Thymus (tissue), 2 donors: ENCODE results near the gene HOMEZ. TPM values are rescaled to one million over a fixed set of nuclear protein-coding genes. Genes with fewer than 3 reads are reported as not detected.

ENCODE experiments used
- polyA plus RNA-seq: library from polyadenylated mRNA; stranded (reverse); fragments of 200-250 nt; gene quantifications from one replicate; pipeline ENCODE4 v1.2.3, GENCODE V29; 2013
- total RNA-seq: library from RNA; stranded (reverse); fragments of 120-200 nt; gene quantifications from one replicate; pipeline ENCODE4 v1.2.4, GENCODE V29; 2013
- donor health status: healthy.

Gene HOMEZ
- total and polyA plus RNA-seq, 2 donors = 10.2 to 10.6 TPM

Other genes starting within 250 kb of the HOMEZ start
- gene PSMB11, start 243.9 kb downstream of the HOMEZ start, total RNA-seq = 48.7 TPM
- gene PSMB11, start 243.9 kb downstream of the HOMEZ start, polyA plus RNA-seq = 0.62 TPM
- gene CDH24, start 228.6 kb downstream of the HOMEZ start, total RNA-seq = 2.8 TPM
- gene CDH24, start 228.6 kb downstream of the HOMEZ start, polyA plus RNA-seq = 7.0 TPM
- gene ACIN1, start 191.0 kb downstream of the HOMEZ start, total RNA-seq = 75.6 TPM
- 123 TPM for gene ACIN1, start 191.0 kb downstream of the HOMEZ start, polyA plus RNA-seq
- gene C14orf119, start 190.6 kb downstream of the HOMEZ start, total RNA-seq = 52.9 TPM
- gene C14orf119, start 190.6 kb downstream of the HOMEZ start, polyA plus RNA-seq = 43.6 TPM
- 0.05 TPM for gene CIROP, start 181.1 kb downstream of the HOMEZ start, total RNA-seq
- gene CIROP, start 181.1 kb downstream of the HOMEZ start, polyA plus RNA-seq = 0.07 TPM
- gene CEBPE, start 166.9 kb downstream of the HOMEZ start, total RNA-seq = 2.5 TPM
- 0.87 TPM for gene CEBPE, start 166.9 kb downstream of the HOMEZ start, polyA plus RNA-seq
- 3.2 TPM for gene SLC7A8, start 102.5 kb downstream of the HOMEZ start, total RNA-seq
- gene SLC7A8, start 102.5 kb downstream of the HOMEZ start, polyA plus RNA-seq = 15.0 TPM
- gene RNF212B, start 48.2 kb downstream of the HOMEZ start, total RNA-seq = 0.05 TPM
- gene RNF212B, start 48.2 kb downstream of the HOMEZ start, polyA plus RNA-seq = 0.07 TPM
- gene PPP1R3E, start 16.7 kb upstream of the HOMEZ start, total RNA-seq = 6.6 TPM
- 43.1 TPM for gene PPP1R3E, start 16.7 kb upstream of the HOMEZ start, polyA plus RNA-seq
- 5.5 TPM for gene BCL2L2, start 20.7 kb upstream of the HOMEZ start, total RNA-seq
- gene BCL2L2, start 20.7 kb upstream of the HOMEZ start, polyA plus RNA-seq = 20.6 TPM
- gene PABPN1, start 35.3 kb upstream of the HOMEZ start, total RNA-seq = 96.4 TPM
- 164 TPM for gene PABPN1, start 35.3 kb upstream of the HOMEZ start, polyA plus RNA-seq
- gene SLC22A17, start 66.8 kb upstream of the HOMEZ start, total RNA-seq = 1.2 TPM
- 6.3 TPM for gene SLC22A17, start 66.8 kb upstream of the HOMEZ start, polyA plus RNA-seq
- gene EFS, start 79.0 kb upstream of the HOMEZ start, total RNA-seq = 1.6 TPM
- 5.2 TPM for gene EFS, start 79.0 kb upstream of the HOMEZ start, polyA plus RNA-seq
- not detected for gene IL25, start 86.7 kb upstream of the HOMEZ start, total RNA-seq
- gene IL25, start 86.7 kb upstream of the HOMEZ start, polyA plus RNA-seq = 0.07 TPM
- gene CMTM5, start 90.9 kb upstream of the HOMEZ start, total RNA-seq = 0.05 TPM
- gene CMTM5, start 90.9 kb upstream of the HOMEZ start, polyA plus RNA-seq = 0.37 TPM
- 0.05 TPM for gene MYH6, start 122.1 kb upstream of the HOMEZ start, total RNA-seq
- gene MYH6, start 122.1 kb upstream of the HOMEZ start, polyA plus RNA-seq = 0.25 TPM
- 0.09 TPM for gene MYH7, start 149.5 kb upstream of the HOMEZ start, total RNA-seq
- 0.46 TPM for gene MYH7, start 149.5 kb upstream of the HOMEZ start, polyA plus RNA-seq
- 66.0 TPM for gene NGDN, start 183.6 kb upstream of the HOMEZ start, total RNA-seq
- 49.6 TPM for gene NGDN, start 183.6 kb upstream of the HOMEZ start, polyA plus RNA-seq